GM12864 (cell line): ENCODE measurements around the gene MAGI1.

Source experiments
- DNase-seq: peaks from one replicate; pipeline ENCODE4 v3.0.0-alpha.2; 2011; ENCODE audit warnings: low read depth
- H3K4me3 ChIP-seq: 2 replicates; pipeline ENCODE4 v1.5.1; 2011; ENCODE audit warnings: mild to moderate bottlenecking, low read depth, low read length, control low read depth
- TF ChIP-seq, protein P1 (sequence below): IDR thresholded peaks from 2 replicates; pipeline ENCODE4 v1.5.1; 2011; ENCODE audit warnings: low read depth, mild to moderate bottlenecking, moderate library complexity, low read length, control low read depth, inconsistent platforms; ENCODE audit errors: missing control alignments

Gene MAGI1

DNA sequence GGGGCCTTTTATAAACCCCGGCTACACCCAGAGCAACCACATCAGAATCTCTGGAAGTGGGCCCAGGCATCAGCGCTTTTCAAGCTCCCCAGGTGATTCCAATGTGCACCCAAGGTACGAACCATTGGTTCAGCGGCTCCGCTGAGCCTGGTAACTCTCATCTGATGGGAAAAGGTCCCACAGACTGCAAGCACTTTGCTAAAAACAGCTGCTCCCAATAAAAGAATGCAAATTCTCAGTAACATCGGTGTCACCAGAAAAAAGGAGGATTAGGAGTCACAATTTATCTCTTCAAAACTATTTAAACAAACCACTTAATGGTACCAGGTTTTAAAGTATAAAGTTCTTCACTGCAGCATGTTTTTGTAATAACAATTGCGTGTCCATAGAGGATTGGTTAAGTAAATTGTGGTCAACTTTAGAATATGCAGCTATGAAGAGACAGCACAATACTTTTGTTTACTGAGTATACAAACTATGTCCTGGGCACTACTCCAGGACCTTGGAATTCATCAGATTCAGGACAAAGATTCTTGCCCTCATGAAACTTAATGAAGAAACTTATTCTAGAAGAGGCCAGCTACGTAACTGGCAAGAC is 690.2 kb downstream of the MAGI1 start:
- TF ChIP-seq, protein P1, sequence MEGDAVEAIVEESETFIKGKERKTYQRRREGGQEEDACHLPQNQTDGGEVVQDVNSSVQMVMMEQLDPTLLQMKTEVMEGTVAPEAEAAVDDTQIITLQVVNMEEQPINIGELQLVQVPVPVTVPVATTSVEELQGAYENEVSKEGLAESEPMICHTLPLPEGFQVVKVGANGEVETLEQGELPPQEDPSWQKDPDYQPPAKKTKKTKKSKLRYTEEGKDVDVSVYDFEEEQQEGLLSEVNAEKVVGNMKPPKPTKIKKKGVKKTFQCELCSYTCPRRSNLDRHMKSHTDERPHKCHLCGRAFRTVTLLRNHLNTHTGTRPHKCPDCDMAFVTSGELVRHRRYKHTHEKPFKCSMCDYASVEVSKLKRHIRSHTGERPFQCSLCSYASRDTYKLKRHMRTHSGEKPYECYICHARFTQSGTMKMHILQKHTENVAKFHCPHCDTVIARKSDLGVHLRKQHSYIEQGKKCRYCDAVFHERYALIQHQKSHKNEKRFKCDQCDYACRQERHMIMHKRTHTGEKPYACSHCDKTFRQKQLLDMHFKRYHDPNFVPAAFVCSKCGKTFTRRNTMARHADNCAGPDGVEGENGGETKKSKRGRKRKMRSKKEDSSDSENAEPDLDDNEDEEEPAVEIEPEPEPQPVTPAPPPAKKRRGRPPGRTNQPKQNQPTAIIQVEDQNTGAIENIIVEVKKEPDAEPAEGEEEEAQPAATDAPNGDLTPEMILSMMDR: no peak
- H3K4me3 ChIP-seq: no peak overlapping the region
- DNase-seq: no peak

DNA sequence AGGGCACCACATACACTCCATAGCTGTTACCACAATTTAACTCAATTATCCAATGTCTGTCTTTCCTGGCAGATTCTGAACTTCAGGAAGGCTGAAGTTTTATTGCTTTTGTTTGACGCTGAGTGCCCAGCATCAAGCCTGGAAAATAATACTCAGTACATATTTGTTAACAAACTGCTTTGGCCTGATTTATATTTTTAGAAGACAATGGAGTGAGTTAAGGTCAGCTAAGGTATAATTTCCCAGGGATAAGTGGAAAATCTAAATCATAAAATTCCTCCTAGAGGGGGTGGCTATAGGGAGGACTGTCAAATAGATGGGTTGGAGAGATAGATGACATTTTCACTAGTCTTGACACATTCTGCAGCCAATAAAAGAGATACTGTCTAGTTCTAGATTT is 691.6 kb downstream of the MAGI1 start:
- TF ChIP-seq, protein P1: no peak
- H3K4me3 ChIP-seq: no peak overlapping the region
- no peak for DNase-seq

DNA sequence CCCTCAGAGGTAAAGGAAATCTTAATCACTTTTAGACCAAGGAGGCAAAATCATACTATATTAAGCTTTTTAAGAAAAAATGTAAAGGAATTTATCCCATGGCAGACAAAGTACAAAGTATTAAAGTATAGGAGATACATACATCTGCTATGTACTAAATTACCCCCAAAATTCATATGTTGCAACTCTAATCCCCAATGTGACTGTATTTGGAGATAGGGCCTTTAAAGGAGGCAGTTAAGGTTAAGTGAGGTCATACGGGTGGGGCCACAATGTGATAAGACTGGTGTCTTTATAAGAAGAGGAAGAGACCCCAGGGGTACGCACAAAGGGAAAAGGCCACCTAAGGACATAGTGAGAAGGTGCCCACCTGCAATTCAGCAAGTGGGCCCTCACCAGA is 693.9 kb downstream of the MAGI1 start:
- no peak for DNase-seq
- no peak overlapping the region for H3K4me3 ChIP-seq
- TF ChIP-seq, protein P1: no peak

DNA sequence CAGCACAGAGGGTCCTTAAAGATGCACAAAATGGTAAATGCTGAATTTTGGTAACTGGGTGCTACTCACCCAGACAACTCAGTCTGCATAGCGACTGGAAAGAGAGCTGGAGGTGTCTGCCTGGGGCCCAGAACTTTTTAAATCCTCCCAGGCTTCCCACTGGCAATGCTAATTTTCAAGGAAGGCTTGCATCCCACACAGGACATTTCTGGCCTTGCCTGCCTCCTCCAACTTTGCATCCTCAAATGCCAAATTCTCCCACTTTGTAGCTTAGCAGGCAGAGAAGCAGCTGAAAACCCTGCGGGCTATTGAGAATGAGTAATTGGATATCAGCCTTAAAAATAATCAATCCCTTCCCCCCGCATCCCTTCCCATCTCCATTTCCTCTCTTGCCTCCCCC is 694.3 kb downstream of the MAGI1 start:
- H3K4me3 ChIP-seq: no peak overlapping the region
- no peak for DNase-seq
- TF ChIP-seq, protein P1: no peak

DNA sequence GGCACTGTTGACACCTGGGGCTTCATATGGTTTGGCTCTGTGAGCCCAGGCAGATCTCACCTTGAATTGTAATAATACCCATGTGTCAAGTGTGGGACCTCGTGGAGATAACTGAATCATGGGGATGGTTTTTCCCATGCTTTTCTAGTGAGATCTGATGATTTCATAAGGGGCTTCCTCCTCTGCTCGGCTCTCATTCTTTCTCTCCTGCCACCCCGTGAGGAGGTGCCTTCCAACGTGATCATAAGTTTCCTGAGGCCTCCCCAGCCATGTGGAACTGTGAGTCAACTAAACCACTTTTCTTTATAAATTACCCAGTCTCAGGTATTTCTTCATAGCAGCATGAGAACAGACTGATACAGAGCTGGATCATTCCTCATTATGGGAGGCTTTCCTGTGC is 695.0 kb downstream of the MAGI1 start:
- no peak overlapping the region for H3K4me3 ChIP-seq
- TF ChIP-seq, protein P1: no peak
- no peak for DNase-seq

DNA sequence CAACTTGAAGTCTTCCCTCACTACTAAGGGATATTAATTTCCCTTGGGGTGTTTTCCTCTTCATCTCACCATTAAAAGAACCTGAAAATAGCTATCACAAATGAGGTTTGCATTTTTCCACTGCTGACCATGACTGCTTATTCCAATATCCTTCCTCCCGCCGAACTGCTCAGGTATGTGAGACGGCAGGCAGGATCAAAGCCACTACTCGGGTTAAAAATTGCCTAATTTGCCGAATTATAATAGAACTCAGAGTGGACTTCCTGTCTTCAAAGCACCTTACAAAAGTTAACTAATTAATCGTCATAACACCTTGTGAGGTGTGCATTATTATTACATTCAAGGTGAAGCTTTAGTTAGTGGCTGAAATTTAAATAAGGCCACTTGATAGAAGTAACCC is 695.7 kb downstream of the MAGI1 start:
- TF ChIP-seq, protein P1: no peak
- H3K4me3 ChIP-seq: no peak overlapping the region
- no peak for DNase-seq

DNA sequence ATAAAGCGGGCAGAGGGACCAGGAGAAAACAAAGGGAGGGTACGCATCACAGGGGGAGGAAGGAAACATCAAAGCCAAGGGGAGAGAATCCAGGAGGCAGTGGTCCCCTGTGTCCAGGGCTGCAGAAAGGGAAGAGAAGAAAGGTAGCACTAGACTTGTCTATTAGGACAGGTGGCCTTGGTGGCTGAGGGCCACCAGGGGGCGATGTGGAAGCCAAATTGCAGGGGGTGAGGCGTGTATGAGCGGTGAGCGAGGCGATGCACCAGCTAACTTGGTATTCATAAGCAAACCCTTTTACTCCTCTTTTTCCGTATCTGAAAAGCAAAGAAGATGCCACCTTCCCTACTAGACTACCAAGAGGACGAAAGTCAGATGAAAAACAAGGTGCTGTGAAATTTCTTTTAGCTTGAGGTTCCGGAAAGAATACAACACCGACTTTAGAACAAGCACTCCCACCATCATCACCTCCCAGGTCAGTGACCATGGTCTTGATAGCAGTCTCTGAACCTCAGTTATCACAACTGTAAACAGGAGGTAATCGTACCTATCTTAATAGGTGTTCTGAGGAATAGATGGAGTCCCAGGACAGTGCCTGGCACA is 696.5 kb downstream of the MAGI1 start:
- no peak overlapping the region for H3K4me3 ChIP-seq
- TF ChIP-seq, protein P1: peak; percentile 82
- DNase-seq: no peak
